ENCODE results near the gene PCYT2. TPM values are rescaled to one million over a fixed set of nuclear protein-coding genes. Genes with fewer than 3 reads are reported as not detected.

Gene PCYT2
- polyA plus RNA-seq, 1 experiment = 44.2 TPM

GRCh38 chr17:81928544-81929252 is 17.5 kb upstream of the PCYT2 start:
- TF ChIP-seq CTCF (IDR thresholded peaks at IDR 0.05; ENCODE audit: insufficient read depth, low read depth, low read length) = no peak
- POLR2A ChIA-PET = no interaction called here
- CTCF ChIA-PET = interaction anchor here (0.6 to 1.5 kb wide), 5 partner anchors 10 to 91 kb away, joined by 3 to 5 read pairs (median 4); no protein-coding TSS in a partner anchor
- no peak for DNase-seq (ENCODE audit: low read depth)
- Histone ChIP-seq H3K27me3 (ENCODE audit: control insufficient read depth, insufficient read depth, low read length) (no peaks in the 10 kb centered on the region), H3K36me3 (ENCODE audit: control insufficient read depth, insufficient read depth, low read length) (peaks cover 8% of the 10 kb centered on the region), H3K4me3 (ENCODE audit: low read depth, low read length) (peak overlapping the region; percentile 90)

DNA sequence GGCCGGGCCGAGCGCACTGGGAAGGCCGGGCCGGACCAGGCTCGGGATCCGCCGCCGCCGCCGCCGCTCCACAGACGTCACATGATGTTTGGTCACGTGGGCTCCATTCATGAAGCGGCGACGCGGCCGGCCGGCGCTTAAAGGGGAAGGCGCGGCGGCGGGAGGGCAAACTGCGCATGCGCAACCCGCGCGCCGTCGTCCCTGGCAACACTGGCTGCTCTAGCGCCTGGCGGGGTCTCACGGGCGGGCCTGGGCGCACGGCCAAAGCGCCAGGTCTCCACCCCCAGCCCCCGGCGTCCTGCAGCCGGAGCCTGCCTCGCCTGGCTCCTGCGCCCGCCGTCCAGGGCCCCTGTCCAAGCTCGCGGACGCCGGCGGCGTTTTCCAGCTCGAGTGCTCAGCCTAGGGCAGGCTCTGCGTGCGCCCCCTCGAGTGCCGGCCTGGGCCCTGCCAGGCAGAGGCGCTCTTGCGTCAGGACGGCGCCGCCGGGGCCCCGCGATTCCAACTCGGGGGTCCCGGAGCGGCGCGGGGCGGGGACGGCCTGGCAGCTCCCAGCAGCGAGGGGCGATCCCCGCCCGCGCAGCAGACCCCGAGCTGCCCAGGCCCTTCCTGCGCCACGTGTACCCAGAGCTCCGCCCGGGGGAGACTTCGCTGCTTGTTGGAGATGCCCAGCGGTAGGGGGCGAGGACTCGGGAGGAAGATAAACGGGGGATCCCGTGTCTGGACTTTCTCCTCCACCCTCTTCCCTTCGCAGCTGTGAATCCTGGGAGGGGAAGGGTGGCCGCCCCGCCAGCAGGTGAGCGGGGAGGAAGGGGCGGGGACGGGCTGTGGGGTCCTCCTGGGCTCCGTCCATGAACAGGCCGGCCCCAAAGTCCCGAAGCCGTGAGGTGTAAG is 16.7 kb upstream of the PCYT2 start, which contains the start of gene MAFG:
Gene MAFG, minus strand, starts transcription at position 83 of the 891 bp plus-strand sequence. CDS start 4,550 bp downstream, outside the sequence.
- ChIA-PET POLR2A (no interaction called here), CTCF (interaction anchor here (0.6 to 1.5 kb wide), 8 partner anchors 8 to 549 kb away, joined by 3 to 8 read pairs (median 3); partner anchors contain the start of gene NOTUM)
- peak within 1 kb of the TSS; percentile 90 for H3K4me3 ChIP-seq (ENCODE audit: low read depth, low read length)
- peaks cover 2% of the 10 kb centered on the region; the same call in 1 of the 2 replicates for H3K36me3 ChIP-seq (ENCODE audit: control insufficient read depth, insufficient read depth, low read length)
- DNase-seq (ENCODE audit: low read depth) = peak; percentile 51
- H3K27me3 ChIP-seq (ENCODE audit: control insufficient read depth, insufficient read depth, low read length) = no peaks in the 10 kb centered on the region
- TF ChIP-seq CTCF (IDR thresholded peaks at IDR 0.05; ENCODE audit: insufficient read depth, low read depth, low read length) = peak; percentile 35

DNA sequence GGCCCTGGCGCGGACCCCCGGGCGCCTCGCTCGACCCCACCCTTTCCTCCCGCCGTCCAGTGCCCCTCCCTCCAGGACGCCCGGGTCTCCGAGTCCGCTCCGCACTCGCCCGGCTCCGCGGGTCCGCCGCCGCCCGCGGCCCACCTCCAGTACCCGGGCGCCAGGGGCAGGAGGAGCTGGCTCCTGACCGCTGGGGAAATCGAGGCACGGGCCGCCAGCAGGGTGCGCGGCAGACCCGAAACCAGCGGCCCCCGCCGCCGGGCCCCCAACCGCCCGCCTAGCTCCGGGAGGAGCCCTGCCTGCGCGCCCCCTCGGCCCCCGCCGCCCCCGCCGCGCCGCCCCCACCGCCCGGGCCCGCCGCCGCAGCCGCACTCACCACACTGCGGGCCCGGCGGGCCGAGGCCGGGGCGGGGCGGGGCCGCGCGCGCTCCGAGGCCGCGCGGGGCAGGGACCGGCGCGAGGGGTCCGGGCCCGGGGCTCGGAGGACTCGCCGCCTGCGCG is 16.0 kb upstream of the PCYT2 start:
- H3K27me3 ChIP-seq (ENCODE audit: control insufficient read depth, insufficient read depth, low read length) = no peaks in the 10 kb centered on the region
- peak overlapping the region; percentile 90 for H3K4me3 ChIP-seq (ENCODE audit: low read depth, low read length)
- H3K36me3 ChIP-seq (ENCODE audit: control insufficient read depth, insufficient read depth, low read length) = peaks cover 5% of the 10 kb centered on the region
- POLR2A ChIA-PET = no interaction called here
- no peak for TF ChIP-seq CTCF (IDR thresholded peaks at IDR 0.05; ENCODE audit: insufficient read depth, low read depth, low read length)
- no peak for DNase-seq (ENCODE audit: low read depth)
- CTCF ChIA-PET = interaction anchor here (0.6 to 1.4 kb wide), 4 partner anchors 9 to 94 kb away, joined by 3 to 8 read pairs (median 3); partner anchors contain the start of gene NOTUM

- Histone ChIP-seq H3K4me3 (ENCODE audit: low read depth, low read length) (peak overlapping the region; percentile 90), H3K27me3 (ENCODE audit: control insufficient read depth, insufficient read depth, low read length) (no peaks in the 10 kb centered on the region), H3K36me3 (ENCODE audit: control insufficient read depth, insufficient read depth, low read length) (peaks cover 7% of the 10 kb centered on the region)
- CTCF ChIA-PET = interaction anchor here (0.7 to 1.4 kb wide), 4 partner anchors 9 to 104 kb away, joined by 3 to 8 read pairs (median 3); partner anchors contain the start of genes NOTUM and SIRT7
- no peak for DNase-seq (ENCODE audit: low read depth)
- POLR2A ChIA-PET = no interaction called here
- no peak for TF ChIP-seq CTCF (IDR thresholded peaks at IDR 0.05; ENCODE audit: insufficient read depth, low read depth, low read length)
These were observed 15.4 kb upstream of the PCYT2 start for GRCh38 chr17:81926451-81927151.

All from BJ (cell line).